B cell (primary cell): ENCODE data around the gene PDE3B.
"Not testable (repeated sequence)": the region's sequence is repeated elsewhere in the genome, so short reads cannot be mapped to it uniquely, and the experiment has no call there.

Experiments used
- CTCF ChIP-seq: fragments of 200-600 bp; IDR thresholded peaks from one replicate; pipeline ENCODE4 v1.8.0; 2022; ENCODE audit warnings: antibody characterized with exemption, mild to moderate bottlenecking
- EZH2 ChIP-seq: IDR thresholded peaks from 2 replicates; pipeline ENCODE4 v1.6.1; 2012; ENCODE audit warnings: borderline replicate concordance, low read depth, mild to moderate bottlenecking, moderate library complexity, low read length; ENCODE audit not compliant: insufficient read depth, poor library complexity, severe bottlenecking

- not testable (repeated sequence) for TF ChIP-seq CTCF, EZH2
Measured at GRCh38 chr11:14633506-14634224, 9.9 kb upstream of the PDE3B start.
